ENCODE results near the gene PLVAP. TPM values are rescaled to one million over a fixed set of nuclear protein-coding genes. Genes with fewer than 3 reads are reported as not detected.

The PLVAP gene
- total RNA-seq, 1 experiment from 2014 or later, result not detected

GRCh38 chr19:17357724-17358123 lies 19.4 kb downstream of the PLVAP start:
- no peak overlapping the region for H3K4me3 Mint-ChIP-seq
- Histone ChIP-seq H2BK20ac (ENCODE audit: low read depth, low read length, poor library complexity, severe bottlenecking) (no peak overlapping the region), H3K79me1 (ENCODE audit: insufficient read depth, low read depth, low read length, poor library complexity, severe bottlenecking) (no peaks in the 10 kb centered on the region), H3K9me3 (ENCODE audit: control insufficient read depth, low read depth, low read length) (no peaks in the 10 kb centered on the region), H3K4ac (ENCODE audit: low read depth, low read length) (no peak overlapping the region), H3K27ac (ENCODE audit: insufficient read length, low read depth, low read length) (no peak overlapping the region), H3K23me2 (ENCODE audit: insufficient read length, low read depth, low read length, poor library complexity, severe bottlenecking) (no peaks in the 10 kb centered on the region), H2BK120ac (ENCODE audit: low read depth, low read length, poor library complexity, severe bottlenecking) (no peak overlapping the region), H3K18ac (ENCODE audit: insufficient read length, low read depth, low read length) (no peak overlapping the region), H3T11ph (ENCODE audit: low read length) (no peak overlapping the region), H2BK12ac (ENCODE audit: insufficient read length, low read depth, low read length) (no peak overlapping the region), H3K9ac (ENCODE audit: extremely low read depth, insufficient read length, low read length) (no peak overlapping the region), H4K8ac (replicated peaks; ENCODE audit: insufficient read length, low read depth, low read length) (no peak overlapping the region), H3K23ac (ENCODE audit: insufficient read length, low read depth, low read length) (no peak overlapping the region), H4K5ac (ENCODE audit: insufficient read length, low read depth, low read length) (no peak overlapping the region), H3K4me2 (ENCODE audit: insufficient read depth, insufficient read length, low read length) (no peak overlapping the region), H3K27me3 (ENCODE audit: insufficient read depth, low read length) (no peaks in the 10 kb centered on the region), H2AK5ac (ENCODE audit: insufficient read length, low read length) (no peak overlapping the region), H3K4me1 (ENCODE audit: insufficient read depth, low read length) (no peaks in the 10 kb centered on the region), H4K20me1 (ENCODE audit: control insufficient read depth, insufficient read depth, insufficient read length) (no peaks in the 10 kb centered on the region), H3K79me2 (ENCODE audit: insufficient read depth, low read length) (no peaks in the 10 kb centered on the region), H2BK5ac (ENCODE audit: insufficient read length, low read length) (no peak overlapping the region), H4K91ac (ENCODE audit: insufficient read length, low read depth, low read length) (no peak overlapping the region), H2BK15ac (ENCODE audit: low read depth, low read length) (no peak overlapping the region), H3K14ac (ENCODE audit: insufficient read depth, low read length) (no peak overlapping the region), H2AFZ (ENCODE audit: low read length) (no peak overlapping the region), H3K56ac (ENCODE audit: insufficient read length, low read depth, low read length) (no peak overlapping the region)
- no peaks in the 10 kb centered on the region for H3K36me3 Mint-ChIP-seq (ENCODE audit: insufficient read depth in 1 of 3, low read depth in 3 of 3)
- peak overlapping the region in 2 of 3 experiments; percentile 23 to 35; a peak in 1 of 7 replicates for H3K27ac Mint-ChIP-seq
- TF ChIP-seq CTCF (conservative IDR thresholded peaks at IDR 0.05), result no peak
- no CpG with 5 or more reads among the region's 11 CpGs for WGBS (ENCODE audit: extremely low coverage, insufficient read length, low lambda C conversion rate)
- no peak for DNase-seq
- H3K4me1 Mint-ChIP-seq, result peaks cover 6 to 7% of the 10 kb centered on the region in 2 experiments
- peaks cover 5% of the 10 kb centered on the region for H3K27me3 Mint-ChIP-seq (ENCODE audit: low read depth)
- H3K9me3 Mint-ChIP-seq, result no peaks in the 10 kb centered on the region; a peak in 1 of 5 replicates
